GM18499 (cell line): ENCODE measurements around the gene MUC5AC.

Experiments used
- ATAC-seq: cut with Tn5 transposase; IDR thresholded peaks from one replicate; pipeline ENCODE4 v1.9.1; 2021; ENCODE audit warnings: moderate number of reproducible peaks; ENCODE audit not compliant: insufficient read depth, unreplicated experiment

Gene MUC5AC

GRCh38 chr11:1120532-1121330, 37.0 kb upstream of the MUC5AC start:
- ATAC-seq: no peak

GRCh38 chr11:1121331-1121812, 36.4 kb upstream of the MUC5AC start:
- no peak for ATAC-seq

GRCh38 chr11:1121813-1122663, 35.7 kb upstream of the MUC5AC start:
- ATAC-seq: no peak

- ATAC-seq: no peak
Measured at GRCh38 chr11:1122664-1123002, 35.1 kb upstream of the MUC5AC start.

GRCh38 chr11:1123970-1124369, 33.8 kb upstream of the MUC5AC start:
- ATAC-seq: no peak

- ATAC-seq: no peak
Measured at GRCh38 chr11:1125803-1126202, 31.9 kb upstream of the MUC5AC start.

GRCh38 chr11:1126491-1126926, 31.2 kb upstream of the MUC5AC start:
- no peak for ATAC-seq

GRCh38 chr11:1126935-1127663, 30.7 kb upstream of the MUC5AC start:
- ATAC-seq: no peak

GRCh38 chr11:1127664-1128162, 30.0 kb upstream of the MUC5AC start:
- ATAC-seq: no peak

- no peak for ATAC-seq
Measured at GRCh38 chr11:1128311-1129142, 29.2 kb upstream of the MUC5AC start.

GRCh38 chr11:1129143-1129610, 28.6 kb upstream of the MUC5AC start:
- ATAC-seq: no peak

GRCh38 chr11:1129611-1130160, 28.1 kb upstream of the MUC5AC start:
- no peak for ATAC-seq

GRCh38 chr11:1130276-1131032, 27.3 kb upstream of the MUC5AC start:
- ATAC-seq: no peak

GRCh38 chr11:1131033-1131911, 26.5 kb upstream of the MUC5AC start:
- no peak for ATAC-seq

- no peak for ATAC-seq
Measured at GRCh38 chr11:1134848-1135445, 22.8 kb upstream of the MUC5AC start.

- no peak for ATAC-seq
Measured at GRCh38 chr11:1138097-1138496, 19.7 kb upstream of the MUC5AC start.

- no peak for ATAC-seq
Measured at GRCh38 chr11:1139441-1140083, 18.2 kb upstream of the MUC5AC start.
